Measurements from ENCODE around the gene ADAMTS3. TPM values are rescaled to one million over a fixed set of nuclear protein-coding genes. Genes with fewer than 3 reads are reported as not detected.

ADAMTS3 gene
- total and polyA plus RNA-seq, 2 experiments from 2014 or later = 1.2 to 3.7 TPM

- TF ChIP-seq, protein P1, sequence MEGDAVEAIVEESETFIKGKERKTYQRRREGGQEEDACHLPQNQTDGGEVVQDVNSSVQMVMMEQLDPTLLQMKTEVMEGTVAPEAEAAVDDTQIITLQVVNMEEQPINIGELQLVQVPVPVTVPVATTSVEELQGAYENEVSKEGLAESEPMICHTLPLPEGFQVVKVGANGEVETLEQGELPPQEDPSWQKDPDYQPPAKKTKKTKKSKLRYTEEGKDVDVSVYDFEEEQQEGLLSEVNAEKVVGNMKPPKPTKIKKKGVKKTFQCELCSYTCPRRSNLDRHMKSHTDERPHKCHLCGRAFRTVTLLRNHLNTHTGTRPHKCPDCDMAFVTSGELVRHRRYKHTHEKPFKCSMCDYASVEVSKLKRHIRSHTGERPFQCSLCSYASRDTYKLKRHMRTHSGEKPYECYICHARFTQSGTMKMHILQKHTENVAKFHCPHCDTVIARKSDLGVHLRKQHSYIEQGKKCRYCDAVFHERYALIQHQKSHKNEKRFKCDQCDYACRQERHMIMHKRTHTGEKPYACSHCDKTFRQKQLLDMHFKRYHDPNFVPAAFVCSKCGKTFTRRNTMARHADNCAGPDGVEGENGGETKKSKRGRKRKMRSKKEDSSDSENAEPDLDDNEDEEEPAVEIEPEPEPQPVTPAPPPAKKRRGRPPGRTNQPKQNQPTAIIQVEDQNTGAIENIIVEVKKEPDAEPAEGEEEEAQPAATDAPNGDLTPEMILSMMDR (conservative IDR thresholded peaks at IDR 0.05; ENCODE audit: low read depth in 2 of 2) = no peak
- TF ChIP-seq NANOG (IDR thresholded peaks at IDR 0.05; ENCODE audit: borderline replicate concordance) = no peak
- no peak for TF ChIP-seq POLR2AphosphoS5 (IDR thresholded peaks at IDR 0.05; ENCODE audit: low read depth)
- TF ChIP-seq CREB1 (CRISPR knock-in tag; IDR thresholded peaks at IDR 0.05; ENCODE audit: low read depth) = no peak
Observed at GRCh38 chr4:72522440-72522839, 46.6 kb downstream of the ADAMTS3 start (continued).

DNA sequence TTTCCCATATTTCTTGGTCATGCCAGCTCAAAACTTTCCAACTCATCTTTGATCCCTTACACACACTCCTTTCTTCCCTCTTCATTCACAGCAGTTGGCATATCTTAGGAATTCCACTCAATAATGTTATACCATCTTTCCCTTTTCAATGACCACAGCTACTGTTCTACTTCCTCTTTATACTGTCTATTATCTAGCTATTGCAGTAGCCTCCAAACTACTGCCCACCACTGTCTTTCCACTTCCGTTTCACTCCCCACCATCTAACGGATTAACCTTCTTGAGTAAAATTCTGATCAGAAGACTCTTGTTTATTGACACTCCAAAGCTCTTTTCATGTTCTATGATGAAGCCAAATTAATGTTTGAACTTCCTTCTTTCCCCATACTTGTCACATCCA is 55.8 kb downstream of the ADAMTS3 start:
- no peaks in the 10 kb centered on the region for H3F3A ChIP-seq (replicated peaks; ENCODE audit: low read depth)
- no peak overlapping the region for H3K27ac Mint-ChIP-seq
- TF ChIP-seq ETS1 (IDR thresholded peaks at IDR 0.05) (no peak), JUNB (IDR thresholded peaks at IDR 0.05; ENCODE audit: unreplicated experiment) (no peak), REST (IDR thresholded peaks at IDR 0.05; ENCODE audit: unreplicated experiment) (no peak), EZH2phosphoT487 (IDR thresholded peaks at IDR 0.05; ENCODE audit: unreplicated experiment) (no peak), ZNF114 (CRISPR knock-in tag; IDR thresholded peaks at IDR 0.05) (no peak), ZNF331 (CRISPR knock-in tag; IDR thresholded peaks at IDR 0.05; ENCODE audit: low read depth) (no peak), NANOG (IDR thresholded peaks at IDR 0.05; ENCODE audit: borderline replicate concordance) (no peak), CREB1 (CRISPR knock-in tag; IDR thresholded peaks at IDR 0.05; ENCODE audit: low read depth) (no peak), ZNF462 (CRISPR knock-in tag; IDR thresholded peaks at IDR 0.05) (no peak), EZH2 (IDR thresholded peaks at IDR 0.05; ENCODE audit: low read depth, unreplicated experiment) (no peak)

More for the DNA sequence above, 55.8 kb downstream of the ADAMTS3 start:
- H3K27ac ChIP-seq (ENCODE audit: low read depth) = no peak overlapping the region
- H3K27me3 Mint-ChIP-seq (ENCODE audit: insufficient read depth, low read depth, poor library complexity) = no peaks in the 10 kb centered on the region
- peaks cover 16% of the 10 kb centered on the region; the same call in 2 of the 3 replicates for H3K9me3 Mint-ChIP-seq
- peaks cover 6% of the 10 kb centered on the region; the same call in 1 of the 2 replicates for H3K9me2 ChIP-seq (ENCODE audit: insufficient read depth)
- H3K4me3 ChIP-seq = no peak overlapping the region
- no peaks in the 10 kb centered on the region for H3K4me1 ChIP-seq (ENCODE audit: insufficient read depth)
- H3K27me3 ChIP-seq (ENCODE audit: insufficient read depth) = no peaks in the 10 kb centered on the region
- H3K36me3 Mint-ChIP-seq (ENCODE audit: low read depth) = peaks cover 11% of the 10 kb centered on the region; the same call in 1 of the 3 replicates
- no peaks in the 10 kb centered on the region for H3K36me3 ChIP-seq (ENCODE audit: insufficient read depth)
- no peaks in the 10 kb centered on the region for H4K20me1 ChIP-seq (replicated peaks; ENCODE audit: insufficient read depth)
- no peaks in the 10 kb centered on the region for H3K79me2 ChIP-seq (replicated peaks; ENCODE audit: insufficient read depth)
- H2AFZ ChIP-seq = no peak overlapping the region
- H3K4me3 Mint-ChIP-seq = no peak overlapping the region
- DNase-seq (ENCODE audit: low spot score) (no peak), ATAC-seq (no peak)
- H3K4me1 Mint-ChIP-seq = no peaks in the 10 kb centered on the region
- no peak overlapping the region for H3K4me2 ChIP-seq
